Measurements from ENCODE around the gene STK39.

DNA sequence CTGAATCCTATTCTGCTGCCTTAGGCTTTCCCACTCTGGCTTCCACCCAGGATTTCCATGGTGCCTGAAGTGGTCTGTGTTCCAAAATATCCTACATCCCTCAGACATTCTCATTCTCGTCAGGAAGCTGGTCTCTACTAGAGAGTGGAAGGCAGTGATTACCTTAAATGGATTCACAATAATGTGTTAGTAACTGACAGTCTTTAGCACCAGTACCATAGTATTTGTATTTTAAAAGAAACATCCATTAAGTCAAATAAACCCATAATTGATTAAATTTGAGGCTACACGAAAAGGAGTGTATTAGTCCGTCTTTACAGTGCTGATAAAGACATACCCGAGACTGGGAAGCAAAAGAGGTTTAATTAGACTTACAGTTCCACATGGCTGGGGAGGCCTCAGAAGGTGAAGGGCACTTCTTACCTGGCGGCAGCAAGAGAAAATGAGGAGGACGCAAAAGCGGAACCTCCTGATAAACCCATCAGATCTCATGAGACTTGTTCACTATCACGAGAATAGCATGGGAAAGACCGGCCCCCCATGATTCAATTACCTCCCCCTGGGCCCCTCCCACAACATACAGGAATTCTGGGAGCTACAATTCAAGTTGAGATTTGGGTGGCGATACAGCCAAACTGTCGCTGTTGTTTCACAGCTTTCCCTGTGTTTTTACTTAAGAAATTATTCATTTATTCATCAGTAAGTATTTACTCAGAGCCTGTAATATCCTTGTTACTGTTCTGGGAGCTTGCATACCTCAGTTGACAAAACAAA lies 306.5 kb downstream of the STK39 start:
- TF ChIP-seq, protein P1, sequence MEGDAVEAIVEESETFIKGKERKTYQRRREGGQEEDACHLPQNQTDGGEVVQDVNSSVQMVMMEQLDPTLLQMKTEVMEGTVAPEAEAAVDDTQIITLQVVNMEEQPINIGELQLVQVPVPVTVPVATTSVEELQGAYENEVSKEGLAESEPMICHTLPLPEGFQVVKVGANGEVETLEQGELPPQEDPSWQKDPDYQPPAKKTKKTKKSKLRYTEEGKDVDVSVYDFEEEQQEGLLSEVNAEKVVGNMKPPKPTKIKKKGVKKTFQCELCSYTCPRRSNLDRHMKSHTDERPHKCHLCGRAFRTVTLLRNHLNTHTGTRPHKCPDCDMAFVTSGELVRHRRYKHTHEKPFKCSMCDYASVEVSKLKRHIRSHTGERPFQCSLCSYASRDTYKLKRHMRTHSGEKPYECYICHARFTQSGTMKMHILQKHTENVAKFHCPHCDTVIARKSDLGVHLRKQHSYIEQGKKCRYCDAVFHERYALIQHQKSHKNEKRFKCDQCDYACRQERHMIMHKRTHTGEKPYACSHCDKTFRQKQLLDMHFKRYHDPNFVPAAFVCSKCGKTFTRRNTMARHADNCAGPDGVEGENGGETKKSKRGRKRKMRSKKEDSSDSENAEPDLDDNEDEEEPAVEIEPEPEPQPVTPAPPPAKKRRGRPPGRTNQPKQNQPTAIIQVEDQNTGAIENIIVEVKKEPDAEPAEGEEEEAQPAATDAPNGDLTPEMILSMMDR (conservative IDR thresholded peaks at IDR 0.05): no peak
- no peak for TF ChIP-seq ZFX (IDR thresholded peaks at IDR 0.05)

All from C4-2B (cell line).